H1 (cell line): ENCODE measurements around the gene CEP152. TPM values are rescaled to one million over a fixed set of nuclear protein-coding genes. Genes with fewer than 3 reads are reported as not detected.

ENCODE experiments used
- CTCF ChIA-PET: fragments of 300-600 bp; sonication (Branson Sonifier 250); formaldehyde crosslinking; loops from one replicate; lab custom pipeline; 2021; ENCODE audit not compliant: partially characterized antibody; lab: Charles Lee
- POLR2A ChIA-PET: fragments of 300-600 bp; sonication (Branson Sonifier 250); formaldehyde crosslinking; loops from one replicate; lab custom pipeline; 2021; ENCODE audit warnings: inconsistent platforms; ENCODE audit not compliant: partially characterized antibody; lab: Charles Lee
- DNase-seq, 2 experiments: peaks; one replicate each; pipeline versions ENCODE4 v3.0.0 to v3.0.0-alpha.2; 2010 to 2022; ENCODE audit warnings: low spot score in 2 of 2, low read depth in 1 of 2, mixed read lengths in 1 of 2
- FAIRE-seq: peaks from 2 replicates; lab custom pipeline; 2011; peaks lifted over from hg19 to GRCh38; lab: Jason Lieb, UNC
- H2AFZ ChIP-seq: 2 replicates; pipeline ENCODE4 v1.8.1; 2012; ENCODE audit warnings: low read length, inconsistent platforms
- H2AK5ac ChIP-seq: 2 replicates; pipeline ENCODE4 v1.6.1; 2013; ENCODE audit warnings: low read depth, low read length
- H2BK120ac ChIP-seq: replicated peaks from 2 replicates; pipeline ENCODE3; 2013; ENCODE audit warnings: low read depth, low read length, inconsistent platforms
- H2BK12ac ChIP-seq: 2 replicates; pipeline ENCODE4 v1.6.1; 2013; ENCODE audit warnings: low read depth, low read length
- H2BK15ac ChIP-seq: 2 replicates; pipeline ENCODE4 v1.6.1; 2013; ENCODE audit warnings: low read length
- H2BK20ac ChIP-seq: 2 replicates; pipeline ENCODE4 v1.6.1; 2013; ENCODE audit warnings: low read length
- H2BK5ac ChIP-seq: 2 replicates; pipeline ENCODE4 v1.6.1; 2013; ENCODE audit warnings: low read depth, low read length
- H3K14ac ChIP-seq: 2 replicates; pipeline ENCODE4 v1.6.1; 2013; ENCODE audit warnings: inconsistent platforms; ENCODE audit not compliant: insufficient read length
- H3K18ac ChIP-seq: 2 replicates; pipeline ENCODE4 v1.6.1; 2013; ENCODE audit warnings: low read length; ENCODE audit errors: extremely low read depth
- H3K23ac ChIP-seq: 2 replicates; pipeline ENCODE4 v1.6.1; 2013; ENCODE audit warnings: inconsistent platforms; ENCODE audit not compliant: insufficient read length
- H3K23me2 ChIP-seq: 2 replicates; pipeline ENCODE4 v1.6.1; 2013; ENCODE audit warnings: low read depth, low read length
- H3K27ac ChIP-seq: 2 replicates; pipeline ENCODE4 v1.6.1; 2011; ENCODE audit warnings: low read depth, low read length, inconsistent platforms
- H3K27me3 ChIP-seq, 4 experiments: replicated peaks in 1 of 4; 1 replicate in 1 of 4; 2 replicates in 3 of 4; pipeline versions ENCODE4 v1.6.1 to v1.8.1; 2011 to 2013; ENCODE audit warnings: low read length in 3 of 4, mild to moderate bottlenecking in 3 of 4, inconsistent platforms in 2 of 4, mixed read lengths in 2 of 4, moderate library complexity in 1 of 4; ENCODE audit not compliant: control insufficient read depth in 3 of 4, insufficient read depth in 3 of 4; ENCODE audit errors: extremely low read depth in 1 of 4
- H3K36me3 ChIP-seq, 4 experiments: 2 replicates each; pipeline versions ENCODE4 v1.6.1 to v1.8.1; 2011 to 2013; ENCODE audit warnings: mild to moderate bottlenecking in 4 of 4, low read length in 3 of 4, moderate library complexity in 2 of 4, control low read depth in 1 of 4, inconsistent platforms in 1 of 4; ENCODE audit not compliant: insufficient read depth in 4 of 4, control insufficient read depth in 2 of 4
- H3K4ac ChIP-seq: replicated peaks from 2 replicates; pipeline ENCODE3; 2013; ENCODE audit warnings: low read length, low read depth, mixed read lengths, inconsistent platforms; ENCODE audit not compliant: insufficient read length
- H3K4me1 ChIP-seq, 4 experiments: replicated peaks in 1 of 4; 1 replicate in 1 of 4; 2 replicates in 3 of 4; pipeline versions ENCODE4 v1.6.1 to v1.8.1; 2011 to 2013; ENCODE audit warnings: low read length in 3 of 4, inconsistent platforms in 2 of 4, mixed read lengths in 1 of 4; ENCODE audit not compliant: insufficient read depth in 4 of 4, control insufficient read depth in 3 of 4
- H3K4me2 ChIP-seq, 2 experiments: 2 replicates each; pipeline versions ENCODE4 v1.6.1 to v1.8.1; 2011 to 2013; ENCODE audit warnings: low read depth in 2 of 2, low read length in 2 of 2, control low read depth in 1 of 2, inconsistent platforms in 1 of 2, mild to moderate bottlenecking in 1 of 2; ENCODE audit not compliant: insufficient read depth in 1 of 2
- H3K4me3 ChIP-seq, 4 experiments: fragments of 200-600, 300-600 bp in 1 of 4; sonication (generic), shearing (Covaris generic), sonication (Bioruptor Twin) in 1 of 4; 2 replicates each; pipeline versions ENCODE4 v1.5.1 to v1.8.1; 2011 to 2016; ENCODE audit warnings: low read length in 4 of 4, low read depth in 3 of 4, control low read depth in 2 of 4, inconsistent platforms in 2 of 4, mild to moderate bottlenecking in 2 of 4, mixed read lengths in 1 of 4, moderate library complexity in 1 of 4; ENCODE audit not compliant: insufficient read depth in 2 of 4; ENCODE audit errors: extremely low read depth in 1 of 4
- H3K56ac ChIP-seq: replicated peaks from 2 replicates; pipeline ENCODE3; 2013; ENCODE audit warnings: low read depth, mild to moderate bottlenecking, mixed read lengths, low read length, inconsistent platforms; ENCODE audit not compliant: insufficient read length
- H3K79me1 ChIP-seq: 2 replicates; pipeline ENCODE4 v1.6.1; 2013; ENCODE audit warnings: low read depth, low read length, control low read depth
- H3K79me2 ChIP-seq, 2 experiments: 2 replicates each; pipeline versions ENCODE4 v1.6.1 to v1.8.1; 2012 to 2013; ENCODE audit warnings: low read length in 2 of 2, mild to moderate bottlenecking in 2 of 2, inconsistent platforms in 1 of 2; ENCODE audit not compliant: insufficient read depth in 2 of 2, control insufficient read depth in 1 of 2
- H3K9ac ChIP-seq, 4 experiments: replicated peaks in 1 of 4; 1 replicate in 1 of 4; 2 replicates in 3 of 4; pipeline versions ENCODE4 v1.6.1 to v1.8.1; 2011 to 2013; ENCODE audit warnings: low read depth in 3 of 4, low read length in 3 of 4, control low read depth in 2 of 4, mild to moderate bottlenecking in 2 of 4, moderate library complexity in 2 of 4, inconsistent platforms in 1 of 4; ENCODE audit errors: extremely low read depth in 1 of 4
- H3K9me3 ChIP-seq, 2 experiments: 2 replicates each; pipeline versions ENCODE4 v1.6.1 to v1.8.1; 2012 to 2013; ENCODE audit warnings: mild to moderate bottlenecking in 2 of 2, moderate library complexity in 2 of 2, control low read depth in 1 of 2, inconsistent platforms in 1 of 2, low read depth in 1 of 2, low read length in 1 of 2, mixed read lengths in 1 of 2; ENCODE audit not compliant: insufficient read depth in 2 of 2
- H4K20me1 ChIP-seq, 2 experiments: replicated peaks in 1 of 2; 2 replicates each; pipeline versions ENCODE3 to v1.8.1; 2011 to 2013; ENCODE audit warnings: inconsistent platforms in 2 of 2, low read length in 2 of 2, mild to moderate bottlenecking in 1 of 2; ENCODE audit not compliant: insufficient read depth in 2 of 2, control insufficient read depth in 1 of 2
- H4K5ac ChIP-seq: 2 replicates; pipeline ENCODE4 v1.6.1; 2013; ENCODE audit warnings: low read length, low read depth, mixed read lengths, inconsistent platforms; ENCODE audit not compliant: insufficient read length
- H4K8ac ChIP-seq: 2 replicates; pipeline ENCODE4 v1.8.0; 2013; ENCODE audit warnings: mild to moderate bottlenecking, moderate library complexity, low read length, inconsistent platforms; ENCODE audit not compliant: insufficient read depth; ENCODE audit errors: extremely low read depth
- H4K91ac ChIP-seq: replicated peaks from 2 replicates; pipeline ENCODE3; 2013; ENCODE audit warnings: low read length, mixed read lengths, inconsistent platforms; ENCODE audit not compliant: insufficient read length
- BCL11A ChIP-seq, 2 experiments: IDR thresholded peaks; one replicate each; pipeline ENCODE4 v1.6.1; 2011; ENCODE audit warnings: low read depth in 2 of 2, low read length in 2 of 2, mild to moderate bottlenecking in 2 of 2
- BRCA1 ChIP-seq: IDR thresholded peaks from 2 replicates; pipeline ENCODE4 v1.6.1; 2012; ENCODE audit warnings: low read depth, low read length, improper control_type of control experiment
- CBX8 ChIP-seq: fragments of 300-800, 300-1000 bp; sonication (generic); IDR thresholded peaks from 2 replicates; pipeline ENCODE4 v1.7.1; 2016; ENCODE audit warnings: low read depth, low read length, borderline replicate concordance
- FOSL1 ChIP-seq: IDR thresholded peaks from 2 replicates; pipeline ENCODE4 v1.6.1; 2011; ENCODE audit warnings: mild to moderate bottlenecking, low read depth, low read length, moderate library complexity; ENCODE audit not compliant: insufficient read depth
- JUND ChIP-seq: IDR thresholded peaks from 2 replicates; pipeline ENCODE4 v1.6.1; 2011; ENCODE audit warnings: mild to moderate bottlenecking, improper control_type of control experiment, low read length
- KDM4A ChIP-seq: IDR thresholded peaks from one replicate; pipeline ENCODE4 v1.7.1; 2012; ENCODE audit warnings: low read depth, mild to moderate bottlenecking, moderate library complexity, low read length, inconsistent platforms; ENCODE audit not compliant: severe bottlenecking
- PHF8 ChIP-seq: fragments of 200-600 bp; sonication (generic); conservative IDR thresholded peaks from 2 replicates; pipeline ENCODE4 v1.7.1; 2012; ENCODE audit warnings: low read depth, mild to moderate bottlenecking, inconsistent platforms, low read length, moderate library complexity
- POLR2A ChIP-seq, 2 experiments: IDR thresholded peaks; 1 replicate in 1 of 2; 2 replicates in 1 of 2; pipeline ENCODE4 v1.6.1; 2011; ENCODE audit warnings: low read depth in 2 of 2, low read length in 2 of 2, mild to moderate bottlenecking in 2 of 2; ENCODE audit errors: control extremely low read depth in 1 of 2
- RAD21 ChIP-seq, 2 experiments: IDR thresholded peaks in 1 of 2; conservative IDR thresholded peaks in 1 of 2; 2 replicates each; pipeline ENCODE4 v1.6.1; 2011; ENCODE audit warnings: low read depth in 2 of 2, low read length in 2 of 2, improper control_type of control experiment in 1 of 2, inconsistent platforms in 1 of 2, mild to moderate bottlenecking in 1 of 2, moderate library complexity in 1 of 2
- RFX5 ChIP-seq: IDR thresholded peaks from 2 replicates; pipeline ENCODE4 v1.6.1; 2011; ENCODE audit warnings: low read depth, low read length, improper control_type of control experiment, borderline replicate concordance
- SAP30 ChIP-seq: fragments of 300-600 bp; sonication (generic); IDR thresholded peaks from 2 replicates; pipeline ENCODE4 v1.7.1; 2012; ENCODE audit warnings: low read length, moderate library complexity, mild to moderate bottlenecking, inconsistent platforms; ENCODE audit not compliant: insufficient read depth, insufficient replicate concordance
- SP2 ChIP-seq: IDR thresholded peaks from 2 replicates; pipeline ENCODE4 v1.6.1; 2012; ENCODE audit warnings: mild to moderate bottlenecking, low read length, inconsistent platforms
- TAF1 ChIP-seq: IDR thresholded peaks from 2 replicates; pipeline ENCODE4 v1.6.1; 2011; ENCODE audit warnings: mild to moderate bottlenecking, low read depth, low read length
- TAF7 ChIP-seq: optimal IDR thresholded peaks from 2 replicates; pipeline ENCODE3; 2011; ENCODE audit warnings: low read depth, mild to moderate bottlenecking, inconsistent platforms, low read length, moderate library complexity, borderline replicate concordance
- WGBS, 2 experiments: shearing (Covaris generic) in 1 of 2; methylation state at CpG; one replicate each; pipeline versions ENCODE4 v1.1.6 to v1.1.7; 2013 to 2015; ENCODE audit warnings: low lambda C conversion rate in 2 of 2, mixed read lengths in 2 of 2, inconsistent platforms in 1 of 2, low coverage in 1 of 2, missing lambda C conversion rate in 1 of 2; ENCODE audit not compliant: insufficient replicate concordance in 2 of 2, insufficient coverage in 1 of 2, insufficient read length in 1 of 2; ENCODE audit errors: extremely low coverage in 1 of 2, missing lambda C conversion rate in 1 of 2; 5-methylcytosine and 5-hydroxymethylcytosine counted together
- polyA plus RNA-seq, 7 experiments: library from polyadenylated mRNA; depleted of rRNA in 3 of 7; stranded (reverse) in 5 of 7; unstranded in 2 of 7; fragments of >200 nt in 5 of 7; fragments of 200-250 nt in 2 of 7; gene quantifications; 1 replicate in 5 of 7; 2 replicates in 1 of 7; 4 replicates in 1 of 7; pipeline versions ENCODE4 v1.2.1 to v1.2.3, GENCODE V29; 2011 to 2013; ENCODE audit warnings: missing spikeins in 2 of 7, mixed read lengths in 2 of 7
- total RNA-seq: library from RNA; stranded (reverse); fragmentation: NEBNext Ultra II Directional; extraction: Animal tissue kit (Norgen Biotek cat#: 25700); gene quantifications from 2 replicates; pipeline ENCODE4 v1.2.1, GENCODE V29; 2021

CEP152 gene
- total and polyA plus RNA-seq, 2 of the 8 experiments (the other 6 are each of a cell fraction or from before 2014, with no cell fraction given): 1.4 to 16.2 TPM

- Histone ChIP-seq H2AFZ (no peak overlapping the region), H3K9ac (no peak overlapping the region), H2BK15ac (no peak overlapping the region), H3K27me3 (no peaks in the 10 kb centered on the region), H3K4me1 (no peaks in the 10 kb centered on the region), H3K18ac (no peak overlapping the region), H4K20me1 (no peaks in the 10 kb centered on the region), H3K23ac (no peak overlapping the region), H3K36me3 (no peaks in the 10 kb centered on the region; a peak in 2 of 8 replicates), H3K23me2 (no peaks in the 10 kb centered on the region), H4K8ac (no peak overlapping the region), H2BK120ac (no peak overlapping the region), H3K27ac (no peak overlapping the region), H3K9me3 (peaks cover 3 to 4% of the 10 kb centered on the region in 2 experiments; a peak in 1 of 4 replicates), H3K4me2 (no peak overlapping the region), H2BK12ac (no peak overlapping the region), H2BK5ac (no peak overlapping the region), H4K91ac (no peak overlapping the region), H4K5ac (no peak overlapping the region), H3K4me3 (no peak overlapping the region), H2BK20ac (no peak overlapping the region), H3K56ac (no peak overlapping the region), H3K79me1 (no peaks in the 10 kb centered on the region), H2AK5ac (no peak overlapping the region), H3K4ac (no peak overlapping the region), H3K79me2 (no peaks in the 10 kb centered on the region), H3K14ac (no peak overlapping the region)
- ChIA-PET POLR2A (no interaction called here), CTCF (interaction anchor here (0.6 kb wide), 1 partner anchor 433 kb away, joined by 4 read pairs; no protein-coding TSS in a partner anchor)
- DNase-seq (no peak), FAIRE-seq (no peak)
- 92 to 100% methylated on average over 1 to 3 of the region's 3 CpGs for WGBS, 2 experiments
- TF ChIP-seq TAF1: no peak
- no peak for TF ChIP-seq CBX8
- no peak for TF ChIP-seq RAD21 (IDR thresholded peaks at IDR 0.05 in 1 of 2, conservative IDR thresholded peaks at IDR 0.05 in 1 of 2; ENCODE audit: low read depth in 2 of 2, low read length in 2 of 2)
- TF ChIP-seq TAF7: no peak
- no peak for TF ChIP-seq JUND
- TF ChIP-seq BRCA1: no peak
- TF ChIP-seq POLR2A (IDR thresholded peaks at IDR 0.05; ENCODE audit: control extremely low read depth in 1 of 2, low read depth in 2 of 2, low read length in 2 of 2): no peak
- TF ChIP-seq PHF8: no peak
- TF ChIP-seq FOSL1: no peak
- TF ChIP-seq RFX5: no peak
- no peak for TF ChIP-seq KDM4A
- no peak for TF ChIP-seq SAP30
- TF ChIP-seq BCL11A (IDR thresholded peaks at IDR 0.05; ENCODE audit: low read depth in 2 of 2, low read length in 2 of 2): no peak
- no peak for TF ChIP-seq SP2
Measured at GRCh38 chr15:48712546-48712945, 98.3 kb downstream of the CEP152 start.
